Measurements from ENCODE around the gene KCTD13. TPM values are rescaled to one million over a fixed set of nuclear protein-coding genes. Genes with fewer than 3 reads are reported as not detected.
A peak's percentile ranks its signal among the peaks of the same experiment; 100 is the strongest.

Gene KCTD13, protein sequence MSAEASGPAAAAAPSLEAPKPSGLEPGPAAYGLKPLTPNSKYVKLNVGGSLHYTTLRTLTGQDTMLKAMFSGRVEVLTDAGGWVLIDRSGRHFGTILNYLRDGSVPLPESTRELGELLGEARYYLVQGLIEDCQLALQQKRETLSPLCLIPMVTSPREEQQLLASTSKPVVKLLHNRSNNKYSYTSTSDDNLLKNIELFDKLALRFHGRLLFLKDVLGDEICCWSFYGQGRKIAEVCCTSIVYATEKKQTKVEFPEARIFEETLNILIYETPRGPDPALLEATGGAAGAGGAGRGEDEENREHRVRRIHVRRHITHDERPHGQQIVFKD
- 10 to 100 TPM; 36.1 to 54.0 (median 51.7) TPM for total RNA-seq
- total RNA-seq (2013) = 20.6 TPM

DNA sequence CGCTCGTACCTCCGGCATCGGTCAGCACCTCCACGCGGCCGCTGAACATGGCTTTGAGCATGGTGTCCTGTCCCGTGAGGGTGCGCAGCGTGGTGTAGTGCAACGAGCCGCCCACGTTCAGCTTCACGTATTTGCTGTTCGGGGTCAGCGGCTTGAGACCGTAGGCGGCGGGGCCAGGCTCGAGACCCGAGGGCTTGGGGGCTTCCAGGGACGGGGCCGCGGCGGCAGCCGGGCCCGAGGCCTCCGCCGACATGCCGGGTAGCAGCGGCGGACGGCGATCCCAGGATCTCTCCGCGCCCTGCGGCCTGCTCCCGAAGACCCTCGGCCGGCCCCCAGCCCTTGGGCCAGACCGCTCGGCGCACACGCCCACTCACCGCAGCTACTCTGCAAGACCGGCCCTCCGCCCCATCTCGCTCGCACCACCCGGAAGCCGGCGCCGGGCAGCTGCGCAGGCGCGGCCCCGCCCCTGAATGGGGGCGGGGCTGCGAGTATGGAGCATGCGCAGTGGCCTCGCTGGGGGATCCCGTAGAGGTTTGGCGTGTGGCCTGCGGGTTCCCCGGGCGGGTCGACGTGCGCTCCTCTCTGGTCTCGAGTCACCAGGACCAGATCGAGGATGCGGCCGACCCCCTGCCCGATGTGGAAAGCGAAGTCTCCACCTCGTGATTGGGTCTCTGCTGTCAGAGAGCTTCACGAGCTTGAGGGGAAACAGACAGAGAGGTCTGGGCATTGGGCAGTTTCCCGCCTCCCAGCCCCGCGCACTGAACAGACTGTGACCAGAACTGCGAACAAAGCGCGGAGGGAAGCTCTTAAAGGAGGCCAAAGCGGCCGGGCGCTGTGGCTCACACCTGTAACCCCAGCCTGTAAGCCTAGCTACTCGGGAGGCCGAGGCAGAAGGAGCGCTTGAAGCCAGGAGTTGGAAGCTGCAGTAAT lies at the start of gene KCTD13:
Gene KCTD13 (minus strand): TSS at position 446 of the 930 bp plus-strand sequence. CDS start 193 bp downstream, at position 253.
- peak within 1 kb of the TSS; percentile 82 for H3K27ac ChIP-seq (ENCODE audit: low read length)
- Mint-ChIP-seq H3K27me3 (ENCODE audit: low read depth in 2 of 2) (no peaks in the 10 kb centered on the region), H3K9me3 (no peaks in the 10 kb centered on the region), H3K4me1 (peaks cover 25 to 43% of the 10 kb centered on the region in 2 donors), H3K36me3 (peaks cover 3% of the 10 kb centered on the region), H3K4me3 (peak within 1 kb of the TSS; percentile 97), H3K27ac (peak within 1 kb of the TSS; percentile 91 to 97)
- TF ChIP-seq, protein P1, sequence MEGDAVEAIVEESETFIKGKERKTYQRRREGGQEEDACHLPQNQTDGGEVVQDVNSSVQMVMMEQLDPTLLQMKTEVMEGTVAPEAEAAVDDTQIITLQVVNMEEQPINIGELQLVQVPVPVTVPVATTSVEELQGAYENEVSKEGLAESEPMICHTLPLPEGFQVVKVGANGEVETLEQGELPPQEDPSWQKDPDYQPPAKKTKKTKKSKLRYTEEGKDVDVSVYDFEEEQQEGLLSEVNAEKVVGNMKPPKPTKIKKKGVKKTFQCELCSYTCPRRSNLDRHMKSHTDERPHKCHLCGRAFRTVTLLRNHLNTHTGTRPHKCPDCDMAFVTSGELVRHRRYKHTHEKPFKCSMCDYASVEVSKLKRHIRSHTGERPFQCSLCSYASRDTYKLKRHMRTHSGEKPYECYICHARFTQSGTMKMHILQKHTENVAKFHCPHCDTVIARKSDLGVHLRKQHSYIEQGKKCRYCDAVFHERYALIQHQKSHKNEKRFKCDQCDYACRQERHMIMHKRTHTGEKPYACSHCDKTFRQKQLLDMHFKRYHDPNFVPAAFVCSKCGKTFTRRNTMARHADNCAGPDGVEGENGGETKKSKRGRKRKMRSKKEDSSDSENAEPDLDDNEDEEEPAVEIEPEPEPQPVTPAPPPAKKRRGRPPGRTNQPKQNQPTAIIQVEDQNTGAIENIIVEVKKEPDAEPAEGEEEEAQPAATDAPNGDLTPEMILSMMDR (IDR thresholded peaks at IDR 0.05) = no peak
- ATAC-seq = peak; percentile 90 to 95 (median 93)
- peaks cover 21% of the 10 kb centered on the region for H3K4me1 ChIP-seq (ENCODE audit: control insufficient read depth, insufficient read depth, low read length)
- H3K4me3 ChIP-seq (ENCODE audit: low read length) = peak within 1 kb of the TSS; percentile 73
- DNase-seq = peak; percentile 92 to 96
- intact Hi-C loops (cut with micrococcal nuclease) = loop anchor here (1.0 kb wide), 2 partner anchors 35 to 47 kb away; partner anchors contain the start of gene TAOK2
- no peaks in the 10 kb centered on the region for H3K9me3 ChIP-seq (ENCODE audit: control insufficient read depth, insufficient read depth, low read length)
- WGBS (ENCODE audit: insufficient coverage) = under 1% methylated on average over 89 of the region's 89 CpGs
- H3K27me3 ChIP-seq (ENCODE audit: control insufficient read depth, insufficient read depth, low read length) = no peaks in the 10 kb centered on the region
- H3K36me3 ChIP-seq (ENCODE audit: control insufficient read depth, insufficient read depth, low read length) = peaks cover 12% of the 10 kb centered on the region

DNA sequence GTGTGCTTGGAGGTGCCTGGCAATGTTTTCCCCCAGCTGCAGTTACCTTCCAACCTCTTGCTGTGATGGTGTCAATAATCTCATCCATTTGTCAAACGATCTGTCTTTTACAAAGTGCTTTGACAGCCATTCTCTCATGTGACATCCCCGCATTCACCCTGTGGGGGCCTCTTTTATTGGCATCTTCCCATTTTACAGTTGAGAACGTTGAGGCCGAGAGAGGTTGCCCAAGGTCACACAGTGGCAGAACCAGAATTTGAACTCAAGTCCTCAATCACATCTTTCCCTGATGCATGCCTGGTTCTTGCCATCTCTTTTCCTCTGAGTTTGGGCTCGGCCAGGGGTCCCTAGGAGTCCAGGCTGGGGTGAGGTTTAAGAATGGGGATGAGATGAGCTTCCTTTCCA lies 49.1 kb upstream of the KCTD13 start:
- no peaks in the 10 kb centered on the region for H3K27me3 Mint-ChIP-seq (ENCODE audit: low read depth in 2 of 2)
- no peak for DNase-seq
- no peaks in the 10 kb centered on the region for H3K9me3 Mint-ChIP-seq
- H3K27ac ChIP-seq (ENCODE audit: low read length) = peak overlapping the region; percentile 6
- peaks cover 1% of the 10 kb centered on the region for H3K36me3 Mint-ChIP-seq
- peaks cover 30% of the 10 kb centered on the region for H3K4me1 ChIP-seq (ENCODE audit: control insufficient read depth, insufficient read depth, low read length)
- peak overlapping the region; percentile 64 to 96 for H3K27ac Mint-ChIP-seq
- ATAC-seq = no peak
- TF ChIP-seq, protein P1 (IDR thresholded peaks at IDR 0.05) = no peak
- peak overlapping the region; percentile 95 for H3K4me3 Mint-ChIP-seq
- peaks cover 26 to 52% of the 10 kb centered on the region in 2 donors for H3K4me1 Mint-ChIP-seq
- 74% methylated on average over 5 of the region's 5 CpGs for WGBS (ENCODE audit: insufficient coverage)
- peaks cover 19% of the 10 kb centered on the region for H3K36me3 ChIP-seq (ENCODE audit: control insufficient read depth, insufficient read depth, low read length)
- intact Hi-C loops (cut with micrococcal nuclease) = no loop called here
- H3K9me3 ChIP-seq (ENCODE audit: control insufficient read depth, insufficient read depth, low read length) = no peaks in the 10 kb centered on the region
- no peaks in the 10 kb centered on the region for H3K27me3 ChIP-seq (ENCODE audit: control insufficient read depth, insufficient read depth, low read length)
- no peak overlapping the region for H3K4me3 ChIP-seq (ENCODE audit: low read length)

DNA sequence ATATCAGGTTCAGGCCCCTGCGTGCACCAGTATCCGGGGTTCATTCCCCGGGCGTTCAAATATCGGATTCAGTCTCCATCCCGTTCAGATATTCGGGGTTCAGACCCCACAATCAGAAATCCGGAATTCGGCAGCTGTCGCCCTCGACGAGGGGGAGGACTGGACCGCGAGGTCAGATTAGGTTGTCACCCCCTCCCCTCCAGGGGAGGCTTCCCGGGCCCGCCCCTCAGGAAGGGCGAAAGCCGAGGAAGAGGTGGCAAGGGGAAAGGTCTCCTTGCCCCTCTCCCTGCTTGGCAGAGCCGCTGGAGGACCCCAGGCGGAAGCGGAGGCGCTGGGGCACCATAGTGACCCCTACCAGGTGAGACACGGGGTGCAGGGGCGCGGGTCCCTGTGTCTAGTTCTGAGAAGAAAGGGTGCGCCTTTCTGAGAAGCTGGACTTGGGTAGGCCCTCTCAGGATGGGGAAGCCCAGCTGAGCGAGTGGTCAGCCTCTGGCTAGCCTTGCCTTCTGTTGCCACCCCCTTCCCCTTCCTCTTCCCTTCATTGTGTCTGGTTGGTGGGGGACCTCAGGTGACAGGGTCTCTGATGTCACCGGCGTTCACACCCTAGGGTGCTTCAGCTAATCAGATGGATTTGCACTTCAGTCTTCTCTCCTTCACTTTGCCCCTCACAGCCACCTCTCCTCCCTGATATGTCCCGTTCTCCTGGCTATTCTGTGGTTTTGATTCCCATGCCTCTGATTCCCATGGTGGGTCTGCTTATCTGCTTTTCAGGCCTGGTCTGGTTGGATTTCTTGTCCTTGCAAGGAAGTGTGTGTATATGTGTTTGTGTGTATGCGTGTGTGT lies 48.5 kb upstream of the KCTD13 start:
- peak overlapping the region; percentile 95 for H3K4me3 Mint-ChIP-seq
- 2% methylated on average over 29 of the region's 31 CpGs for WGBS (ENCODE audit: insufficient coverage)
- Histone ChIP-seq H3K9me3 (ENCODE audit: control insufficient read depth, insufficient read depth, low read length) (no peaks in the 10 kb centered on the region), H3K27me3 (ENCODE audit: control insufficient read depth, insufficient read depth, low read length) (no peaks in the 10 kb centered on the region), H3K4me1 (ENCODE audit: control insufficient read depth, insufficient read depth, low read length) (peaks cover 30% of the 10 kb centered on the region), H3K27ac (ENCODE audit: low read length) (peak overlapping the region; percentile 71), H3K36me3 (ENCODE audit: control insufficient read depth, insufficient read depth, low read length) (peaks cover 16% of the 10 kb centered on the region), H3K4me3 (ENCODE audit: low read length) (peak overlapping the region; percentile 84)
- peak in 1 of 2 donors; percentile 53 for DNase-seq
- peak in 2 of 3 donors; percentile 7 to 9 for ATAC-seq
- peaks cover 26 to 52% of the 10 kb centered on the region in 2 donors for H3K4me1 Mint-ChIP-seq
- H3K36me3 Mint-ChIP-seq = no peaks in the 10 kb centered on the region
- TF ChIP-seq, protein P1 (IDR thresholded peaks at IDR 0.05) = no peak
- H3K27me3 Mint-ChIP-seq (ENCODE audit: low read depth in 2 of 2) = no peaks in the 10 kb centered on the region
- peak overlapping the region; percentile 64 to 96 for H3K27ac Mint-ChIP-seq
- intact Hi-C loops (cut with micrococcal nuclease) = loop anchor here (5.0 kb wide), 1 partner anchor 167 kb away; the partner anchor contains the start of gene MAZ
- no peaks in the 10 kb centered on the region for H3K9me3 Mint-ChIP-seq
